GM19238 (cell line): Measurements from ENCODE around the gene ZNF506.
"Not testable (repeated sequence)": the region's sequence is repeated elsewhere in the genome, so short reads cannot be mapped to it uniquely, and the experiment has no call there.

Experiments
- DNase-seq: peaks from one replicate; pipeline ENCODE4 v3.0.0; 2011; ENCODE audit warnings: low spot score; ENCODE audit not compliant: insufficient read length

Gene ZNF506

DNA sequence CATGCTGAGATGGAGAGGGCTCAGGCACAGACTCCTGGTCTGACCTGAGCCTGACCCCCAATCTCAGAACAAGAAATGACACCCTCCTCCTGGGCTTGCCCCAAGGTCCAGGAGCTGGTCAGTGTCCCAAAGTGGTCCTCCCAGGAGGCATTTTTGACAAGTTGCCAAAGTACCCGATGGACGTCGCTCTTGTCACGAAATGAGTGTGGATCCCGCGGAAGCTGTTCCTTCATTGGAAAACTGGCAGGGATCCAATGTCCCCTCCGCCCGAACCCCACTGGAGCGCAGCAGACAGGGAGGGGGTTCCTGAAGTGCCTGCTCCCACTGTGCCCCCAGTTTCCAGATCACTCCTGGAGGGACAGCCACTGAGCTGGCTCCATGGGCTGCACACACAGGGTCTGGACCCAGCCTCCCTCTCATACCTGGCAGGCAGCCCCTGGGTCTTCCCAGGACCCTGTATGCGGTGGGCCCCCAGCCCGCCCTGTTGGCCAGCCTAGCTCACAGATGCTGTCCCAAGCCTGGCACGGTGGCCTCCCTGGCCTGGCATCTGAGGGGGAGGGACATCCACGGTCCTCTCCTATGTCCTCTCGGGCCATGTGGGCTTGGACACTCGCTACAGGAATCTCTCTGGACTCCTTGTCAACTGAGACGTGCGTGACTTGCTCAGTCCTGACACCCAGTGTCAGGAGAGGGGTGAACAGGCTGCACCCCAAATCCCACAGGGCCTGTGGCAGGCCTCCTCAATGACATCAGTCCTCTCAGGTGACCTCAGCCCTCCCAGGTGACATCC is 75.9 kb downstream of the ZNF506 start:
- no peak for DNase-seq

DNA sequence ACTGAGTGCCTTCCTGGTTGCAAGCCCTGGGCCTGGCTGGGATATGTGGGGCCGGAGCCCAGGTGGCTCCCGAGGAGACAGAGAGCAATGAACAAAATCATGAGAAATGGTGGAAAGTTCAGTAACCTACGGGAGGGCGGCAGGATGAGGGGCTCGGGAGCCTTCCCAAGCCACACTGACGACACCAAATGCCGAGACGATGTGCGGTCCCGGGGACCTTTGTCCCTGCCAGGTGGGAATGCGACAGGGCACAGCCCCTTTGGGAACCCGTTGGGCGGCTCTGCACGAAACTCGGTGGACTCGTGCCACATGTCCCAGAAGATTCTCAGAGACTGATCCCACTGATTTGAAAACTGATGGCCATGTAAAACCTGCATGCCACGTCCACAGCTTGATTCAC is 76.9 kb downstream of the ZNF506 start:
- DNase-seq: no peak

DNA sequence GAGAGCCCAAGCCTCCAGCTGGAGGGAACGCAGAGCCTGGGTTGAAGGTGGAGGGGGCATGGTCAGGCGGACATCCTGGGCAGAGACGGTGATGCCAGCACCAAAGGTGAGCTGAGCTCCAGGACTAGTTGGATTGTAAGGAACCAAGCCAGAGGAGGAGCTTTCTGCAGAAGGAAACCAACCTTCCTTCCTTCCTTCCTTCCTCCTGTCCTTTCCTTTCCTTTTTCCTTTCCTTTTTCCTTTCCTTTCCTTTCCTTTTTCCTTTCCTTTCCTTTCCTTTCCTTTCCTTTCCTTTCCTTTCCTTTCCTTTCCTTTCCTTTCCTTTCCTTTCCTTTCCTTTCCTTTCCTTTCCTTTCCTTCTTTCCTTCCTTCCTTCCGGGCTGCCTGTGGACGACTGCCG is 77.6 kb downstream of the ZNF506 start:
- DNase-seq: not testable (repeated sequence)

DNA sequence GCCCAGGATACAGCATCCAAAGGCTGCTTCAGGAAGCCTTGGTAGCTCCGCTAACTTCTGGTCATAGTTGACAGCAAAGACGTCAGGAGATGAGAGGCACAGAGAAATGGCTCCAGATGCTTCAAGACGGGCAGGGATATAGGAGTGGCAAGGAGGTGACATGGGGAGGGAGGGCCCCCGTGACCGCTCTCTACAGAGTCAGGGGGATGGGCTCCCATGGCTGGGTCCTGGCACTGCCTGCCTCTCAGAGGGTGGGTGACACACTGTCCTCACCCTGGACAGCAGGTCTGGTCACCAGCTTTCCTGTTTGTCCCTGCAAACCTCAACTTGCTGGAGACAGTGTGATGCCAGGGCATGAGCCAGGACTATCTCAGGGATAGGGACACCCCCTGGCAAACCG is 78.4 kb downstream of the ZNF506 start:
- no peak for DNase-seq

DNA sequence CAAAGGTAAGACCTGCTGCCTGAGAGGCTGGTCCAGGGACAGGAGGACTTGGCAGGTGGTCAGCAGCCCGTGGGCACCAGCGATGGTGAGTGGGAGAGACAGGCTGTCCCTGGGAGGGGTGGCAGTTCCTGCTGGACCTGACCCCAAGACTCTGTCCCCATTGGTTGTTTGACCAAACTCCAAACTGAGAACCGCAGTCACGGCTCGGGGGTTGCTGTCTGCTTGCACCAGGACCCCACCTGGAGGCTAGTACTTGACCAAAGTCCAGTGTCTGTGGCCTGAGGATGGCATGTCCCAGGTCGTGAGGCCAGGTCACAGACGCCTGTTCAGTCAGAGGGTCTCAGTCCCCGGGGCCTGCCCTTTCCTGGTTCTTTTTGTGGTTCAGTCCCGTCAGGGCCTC is 78.8 kb downstream of the ZNF506 start:
- no peak for DNase-seq
